CD4-positive, alpha-beta T cell treated with Interleukin-10 for 1 hour (primary cell): ENCODE results near the gene RALGAPB.
"Not testable (repeated sequence)": the region's sequence is repeated elsewhere in the genome, so short reads cannot be mapped to it uniquely, and the experiment has no call there.

Experiments
- DNase-seq: peaks from one replicate; pipeline ENCODE4 v3.0.0-alpha.2; 2020

RALGAPB gene

GRCh38 chr20:38499366-38499765 is 26.7 kb downstream of the RALGAPB start:
- no peak for DNase-seq

GRCh38 chr20:38501858-38502436 is 29.3 kb downstream of the RALGAPB start:
- DNase-seq = no peak

GRCh38 chr20:38504368-38505090 is 31.9 kb downstream of the RALGAPB start:
- no peak for DNase-seq

- no peak for DNase-seq
Measured at GRCh38 chr20:38505091-38505455, 32.4 kb downstream of the RALGAPB start.

- not testable (repeated sequence) for DNase-seq
Measured at GRCh38 chr20:38511726-38512125, 39.1 kb downstream of the RALGAPB start.

GRCh38 chr20:38514185-38514584 is 41.5 kb downstream of the RALGAPB start:
- no peak for DNase-seq

GRCh38 chr20:38514947-38515346 is 42.3 kb downstream of the RALGAPB start:
- DNase-seq = no peak

- DNase-seq = no peak
Measured at GRCh38 chr20:38515631-38516030, 43.0 kb downstream of the RALGAPB start.

- DNase-seq = no peak
Measured at GRCh38 chr20:38519426-38519825, 46.8 kb downstream of the RALGAPB start.

GRCh38 chr20:38520261-38520660 is 47.6 kb downstream of the RALGAPB start:
- no peak for DNase-seq

- no peak for DNase-seq
Measured at GRCh38 chr20:38523697-38524096, 51.1 kb downstream of the RALGAPB start.

- no peak for DNase-seq
Measured at GRCh38 chr20:38528167-38528566, 55.5 kb downstream of the RALGAPB start.

- DNase-seq = no peak
Measured at GRCh38 chr20:38531021-38531420, 58.4 kb downstream of the RALGAPB start.

- no peak for DNase-seq
Measured at GRCh38 chr20:38534756-38535155, 62.1 kb downstream of the RALGAPB start.

- no peak for DNase-seq
Measured at GRCh38 chr20:38536310-38536709, 63.7 kb downstream of the RALGAPB start.

GRCh38 chr20:38537176-38537575 is 64.5 kb downstream of the RALGAPB start:
- no peak for DNase-seq

GRCh38 chr20:38538789-38539188 is 66.1 kb downstream of the RALGAPB start:
- no peak for DNase-seq

- no peak for DNase-seq
Measured at GRCh38 chr20:38543014-38543906, 70.6 kb downstream of the RALGAPB start.

- DNase-seq = no peak
Measured at GRCh38 chr20:38545771-38546170, 73.1 kb downstream of the RALGAPB start.

GRCh38 chr20:38547288-38548085 is 74.8 kb downstream of the RALGAPB start:
- no peak for DNase-seq

- DNase-seq = peak; percentile 7
Measured at GRCh38 chr20:38548356-38549083, 75.9 kb downstream of the RALGAPB start.

- no peak for DNase-seq
Measured at GRCh38 chr20:38550274-38550673, 77.6 kb downstream of the RALGAPB start.
